Astrocyte (in vitro differentiated cells and primary cell): Measurements from ENCODE around the gene ENO2.

ENCODE experiments used
- CTCF ChIP-seq: IDR thresholded peaks from 2 replicates; pipeline ENCODE4 v1.5.1; 2011; ENCODE audit warnings: low read depth, mild to moderate bottlenecking, inconsistent platforms, low read length, moderate library complexity; ENCODE audit not compliant: insufficient read depth
- EZH2 ChIP-seq: IDR thresholded peaks from 2 replicates; pipeline ENCODE4 v1.6.1; 2012; ENCODE audit warnings: mild to moderate bottlenecking, low read length, inconsistent platforms; ENCODE audit not compliant: insufficient read depth

DNA sequence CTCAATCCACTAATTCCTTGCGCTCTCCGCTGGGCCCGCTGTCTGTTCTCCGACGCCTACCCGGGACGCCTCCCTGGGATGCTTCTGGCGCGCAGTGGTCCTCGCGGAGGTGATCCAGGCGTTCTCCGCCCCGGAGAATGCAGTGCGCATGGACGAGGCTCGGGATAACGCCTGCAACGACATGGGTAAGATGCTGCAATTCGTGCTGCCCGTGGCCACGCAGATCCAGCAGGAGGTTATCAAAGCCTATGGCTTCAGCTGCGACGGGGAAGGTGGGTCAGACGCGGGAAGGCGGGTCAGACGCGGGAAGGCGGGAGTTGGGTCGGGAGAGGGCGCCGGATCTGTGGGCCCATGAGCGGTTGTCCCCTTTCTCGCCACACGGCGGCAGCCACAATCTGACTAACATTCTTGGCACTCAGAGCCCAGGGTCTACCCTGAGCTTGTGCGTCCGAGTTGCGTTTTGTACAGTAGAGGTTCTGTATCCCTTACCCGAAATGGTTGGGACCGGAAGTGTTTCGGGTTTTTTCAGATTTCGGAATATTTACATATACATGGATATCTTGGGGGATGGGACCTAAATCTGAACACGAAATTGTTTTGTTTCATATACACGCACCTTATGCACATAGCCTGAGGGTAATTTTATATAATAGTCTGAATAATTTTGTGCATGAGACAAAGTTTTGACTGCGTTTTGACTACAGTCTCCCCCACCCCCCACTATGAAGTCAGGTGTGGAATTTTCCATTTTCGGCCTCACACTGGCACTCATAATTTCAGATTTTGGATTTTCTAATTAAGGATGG lies 30.2 kb downstream of the ENO2 start:
- TF ChIP-seq CTCF (peak; percentile 69), EZH2 (no peak)
